RWPE2 (cell line): ENCODE data around the gene CNGA3.

ENCODE experiments used
- ATAC-seq: fragments of 200-7000 bp; cut with Tn5 transposase; 3 replicates; pipeline ENCODE4 v1.9.1; 2021; ENCODE audit warnings: low read depth
- DNase-seq: peaks from one replicate; pipeline ENCODE4 v3.0.0-alpha.2; 2020; ENCODE audit warnings: low spot score
- H3K27ac ChIP-seq: fragments of 450-650 bp; 2 replicates; pipeline ENCODE4 v1.5.1; 2017; ENCODE audit warnings: mild to moderate bottlenecking; ENCODE audit not compliant: poor library complexity, severe bottlenecking
- H3K27me3 ChIP-seq: fragments of 250-450 bp; sonication (Bioruptor Pico); 2 replicates; pipeline ENCODE4 v1.5.1; 2021; ENCODE audit warnings: mild to moderate bottlenecking, moderate library complexity; ENCODE audit not compliant: insufficient read depth, poor library complexity, severe bottlenecking
- H3K36me3 ChIP-seq: fragments of 250-450 bp; sonication (Bioruptor Pico); 2 replicates; pipeline ENCODE4 v1.5.1; 2020; ENCODE audit warnings: low read depth, mild to moderate bottlenecking, moderate library complexity
- H3K4me1 ChIP-seq: fragments of 250-450 bp; sonication (Bioruptor Pico); 2 replicates; pipeline ENCODE4 v1.5.1; 2021; ENCODE audit warnings: mild to moderate bottlenecking, moderate library complexity; ENCODE audit not compliant: insufficient read depth, poor library complexity, severe bottlenecking
- H3K4me3 ChIP-seq: fragments of 250-450 bp; sonication (Bioruptor Pico); 2 replicates; pipeline ENCODE4 v1.5.1; 2021; ENCODE audit warnings: mild to moderate bottlenecking, moderate library complexity; ENCODE audit not compliant: severe bottlenecking
- H3K9me3 ChIP-seq: fragments of 250-450 bp; sonication (Bioruptor Pico); 2 replicates; pipeline ENCODE4 v1.5.1; 2021; ENCODE audit warnings: mild to moderate bottlenecking, moderate library complexity; ENCODE audit not compliant: severe bottlenecking
- TF ChIP-seq, protein P1 (sequence below): fragments of 450-650 bp; IDR thresholded peaks from one replicate; pipeline ENCODE4 v1.5.1; 2017; ENCODE audit warnings: mild to moderate bottlenecking, moderate library complexity; ENCODE audit not compliant: poor library complexity, severe bottlenecking

Gene CNGA3

DNA sequence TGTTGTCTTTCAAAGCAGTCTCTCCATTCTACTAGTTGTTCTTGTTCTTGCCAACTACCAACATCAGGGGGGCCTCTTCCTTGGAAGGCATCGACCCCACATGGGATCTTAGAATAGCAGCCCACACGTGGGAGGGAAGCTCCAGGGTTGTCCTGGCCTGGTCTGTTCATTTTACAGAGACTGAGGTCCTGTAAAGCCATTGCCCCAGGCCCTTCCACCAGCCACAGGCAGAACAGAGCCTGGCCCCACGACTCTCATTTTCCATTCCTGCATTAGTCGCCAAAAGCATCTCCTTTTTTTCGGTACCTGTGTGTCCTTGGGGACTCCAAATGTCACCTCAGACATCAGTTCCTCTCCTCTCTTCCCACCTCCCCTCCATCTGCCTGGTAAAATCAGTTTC, 28.0 kb downstream of the CNGA3 start:
- TF ChIP-seq, protein P1, sequence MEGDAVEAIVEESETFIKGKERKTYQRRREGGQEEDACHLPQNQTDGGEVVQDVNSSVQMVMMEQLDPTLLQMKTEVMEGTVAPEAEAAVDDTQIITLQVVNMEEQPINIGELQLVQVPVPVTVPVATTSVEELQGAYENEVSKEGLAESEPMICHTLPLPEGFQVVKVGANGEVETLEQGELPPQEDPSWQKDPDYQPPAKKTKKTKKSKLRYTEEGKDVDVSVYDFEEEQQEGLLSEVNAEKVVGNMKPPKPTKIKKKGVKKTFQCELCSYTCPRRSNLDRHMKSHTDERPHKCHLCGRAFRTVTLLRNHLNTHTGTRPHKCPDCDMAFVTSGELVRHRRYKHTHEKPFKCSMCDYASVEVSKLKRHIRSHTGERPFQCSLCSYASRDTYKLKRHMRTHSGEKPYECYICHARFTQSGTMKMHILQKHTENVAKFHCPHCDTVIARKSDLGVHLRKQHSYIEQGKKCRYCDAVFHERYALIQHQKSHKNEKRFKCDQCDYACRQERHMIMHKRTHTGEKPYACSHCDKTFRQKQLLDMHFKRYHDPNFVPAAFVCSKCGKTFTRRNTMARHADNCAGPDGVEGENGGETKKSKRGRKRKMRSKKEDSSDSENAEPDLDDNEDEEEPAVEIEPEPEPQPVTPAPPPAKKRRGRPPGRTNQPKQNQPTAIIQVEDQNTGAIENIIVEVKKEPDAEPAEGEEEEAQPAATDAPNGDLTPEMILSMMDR = no peak
- DNase-seq (no peak), ATAC-seq (no peak)
- Histone ChIP-seq H3K4me3 (no peak overlapping the region), H3K9me3 (no peaks in the 10 kb centered on the region), H3K27ac (no peak overlapping the region), H3K27me3 (no peaks in the 10 kb centered on the region), H3K4me1 (no peaks in the 10 kb centered on the region), H3K36me3 (no peaks in the 10 kb centered on the region)

DNA sequence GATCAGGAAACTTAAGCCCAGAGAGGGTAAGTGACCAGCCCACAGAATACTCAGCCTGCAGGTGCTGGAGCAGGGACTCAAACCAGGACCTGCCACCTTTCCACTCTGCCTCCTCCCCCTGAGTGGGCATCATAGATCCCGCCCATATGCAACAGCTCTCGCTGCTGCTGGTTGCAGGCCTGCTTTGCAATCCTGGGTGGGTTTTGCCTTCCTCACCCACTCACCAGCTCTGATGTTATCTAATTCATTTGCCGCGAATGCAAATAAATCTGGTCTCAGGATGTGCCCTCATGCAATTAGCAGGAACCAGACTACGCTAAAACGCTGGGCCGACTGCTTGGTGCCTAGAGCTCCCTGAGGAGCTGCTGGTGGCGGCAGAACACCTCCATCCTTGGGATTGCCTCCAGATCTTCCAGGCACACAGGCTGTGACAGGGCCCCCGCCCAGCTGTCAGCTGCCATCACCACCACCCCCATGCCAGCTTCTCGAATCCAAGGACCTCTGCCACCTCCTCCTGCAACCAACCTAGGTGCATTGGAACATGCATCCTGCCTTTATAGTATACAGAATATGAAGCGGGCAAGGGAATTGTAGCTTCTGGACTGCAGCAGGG, 28.8 kb downstream of the CNGA3 start:
- TF ChIP-seq, protein P1 = no peak
- no peaks in the 10 kb centered on the region for H3K4me1 ChIP-seq
- no peaks in the 10 kb centered on the region for H3K27me3 ChIP-seq
- H3K4me3 ChIP-seq = no peak overlapping the region
- no peak overlapping the region for H3K27ac ChIP-seq
- no peaks in the 10 kb centered on the region for H3K36me3 ChIP-seq
- no peak for DNase-seq
- no peak for ATAC-seq
- H3K9me3 ChIP-seq = no peaks in the 10 kb centered on the region

DNA sequence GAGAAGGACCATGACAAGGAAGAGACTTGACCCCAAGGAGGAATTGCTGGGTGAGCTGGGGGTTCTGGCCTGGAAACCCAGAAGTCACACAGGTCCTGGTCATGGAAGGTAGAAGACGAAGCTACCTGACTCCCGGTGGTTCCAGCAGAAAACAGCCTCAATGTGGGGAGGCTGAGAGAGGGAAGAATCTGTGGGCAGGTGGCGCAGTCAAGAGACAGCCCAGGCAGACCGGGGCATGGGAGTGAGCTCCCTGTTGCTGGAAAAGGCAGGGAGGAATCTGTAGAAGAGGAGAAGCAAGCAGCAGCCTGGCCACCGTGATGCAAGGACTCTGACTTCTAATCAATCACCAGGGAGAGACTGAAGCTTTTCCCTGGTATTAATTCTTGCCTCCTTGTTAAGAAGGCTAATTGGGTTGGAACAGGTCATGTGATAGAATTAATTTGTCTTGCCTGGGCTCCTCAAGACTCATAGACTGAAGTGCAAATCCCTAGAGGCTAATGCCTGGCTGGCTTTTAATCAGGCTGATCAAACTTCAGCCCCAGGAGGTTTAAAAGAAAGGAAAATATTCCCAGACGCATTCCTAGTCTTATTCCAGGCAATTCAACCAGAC, 30.1 kb downstream of the CNGA3 start:
- Histone ChIP-seq H3K27me3 (no peaks in the 10 kb centered on the region), H3K9me3 (no peaks in the 10 kb centered on the region), H3K4me3 (no peak overlapping the region), H3K27ac (no peak overlapping the region), H3K36me3 (no peaks in the 10 kb centered on the region), H3K4me1 (no peaks in the 10 kb centered on the region)
- TF ChIP-seq, protein P1 = no peak
- DNase-seq = no peak
- no peak for ATAC-seq

DNA sequence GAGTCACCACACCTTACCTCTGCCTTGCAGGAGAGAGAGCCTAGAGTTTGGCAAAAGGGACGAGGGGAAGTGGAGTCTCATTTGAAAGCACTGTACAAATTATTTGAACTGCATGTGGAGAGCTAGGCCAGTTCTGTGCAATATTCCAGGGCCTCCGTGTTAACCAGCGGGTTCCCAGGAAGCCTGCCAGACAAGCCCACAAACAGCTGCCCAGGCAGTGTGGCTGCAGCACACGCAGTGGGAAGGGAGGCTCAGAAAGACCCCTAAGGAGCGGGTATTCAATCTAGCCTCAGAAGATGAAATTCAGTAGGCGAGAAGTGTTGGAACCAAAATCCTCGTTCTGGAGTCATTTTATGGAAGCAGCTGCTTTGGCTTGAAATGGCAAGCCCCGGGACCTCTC, 30.7 kb downstream of the CNGA3 start:
- TF ChIP-seq, protein P1 = no peak
- Histone ChIP-seq H3K4me3 (no peak overlapping the region), H3K36me3 (no peaks in the 10 kb centered on the region), H3K9me3 (no peaks in the 10 kb centered on the region), H3K27ac (no peak overlapping the region), H3K27me3 (no peaks in the 10 kb centered on the region), H3K4me1 (no peaks in the 10 kb centered on the region)
- ATAC-seq = no peak
- DNase-seq = no peak

DNA sequence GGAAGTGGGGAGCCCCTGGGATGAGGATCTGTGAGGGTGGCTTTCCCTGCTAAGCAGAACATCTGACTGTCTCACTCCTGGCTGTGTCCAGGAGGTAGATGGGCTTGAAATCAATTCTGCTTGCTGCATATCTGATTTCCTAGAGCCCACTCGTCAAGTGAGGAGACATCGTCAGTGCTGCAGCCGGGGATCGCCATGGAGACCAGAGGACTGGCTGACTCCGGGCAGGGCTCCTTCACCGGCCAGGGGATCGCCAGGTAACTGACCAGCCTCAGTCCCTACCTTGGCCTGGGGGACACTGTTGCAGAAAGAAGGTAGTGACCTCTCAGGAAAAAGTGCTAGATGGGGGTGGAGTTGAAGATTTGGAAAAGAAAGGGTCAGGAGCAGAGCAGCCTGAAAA, 31.3 kb downstream of the CNGA3 start:
- H3K27ac ChIP-seq = no peak overlapping the region
- no peak overlapping the region for H3K4me3 ChIP-seq
- H3K4me1 ChIP-seq = no peaks in the 10 kb centered on the region
- TF ChIP-seq, protein P1 = no peak
- ATAC-seq = no peak
- no peak for DNase-seq
- no peaks in the 10 kb centered on the region for H3K9me3 ChIP-seq
- no peaks in the 10 kb centered on the region for H3K27me3 ChIP-seq
- no peaks in the 10 kb centered on the region for H3K36me3 ChIP-seq
